HG02623 (cell line): ENCODE data around the gene LYRM9.
"Not testable (repeated sequence)": the region's sequence is repeated elsewhere in the genome, so short reads cannot be mapped to it uniquely, and the experiment has no call there.

Source experiments
- ATAC-seq: cut with Tn5 transposase; IDR thresholded peaks from one replicate; pipeline ENCODE4 v1.9.1; 2021; ENCODE audit warnings: moderate library complexity; ENCODE audit not compliant: unreplicated experiment

Gene LYRM9

GRCh38 chr17:27906623-27907022, 13.5 kb upstream of the LYRM9 start:
- no peak for ATAC-seq

GRCh38 chr17:27906226-27906580, 13.0 kb upstream of the LYRM9 start:
- no peak for ATAC-seq

DNA sequence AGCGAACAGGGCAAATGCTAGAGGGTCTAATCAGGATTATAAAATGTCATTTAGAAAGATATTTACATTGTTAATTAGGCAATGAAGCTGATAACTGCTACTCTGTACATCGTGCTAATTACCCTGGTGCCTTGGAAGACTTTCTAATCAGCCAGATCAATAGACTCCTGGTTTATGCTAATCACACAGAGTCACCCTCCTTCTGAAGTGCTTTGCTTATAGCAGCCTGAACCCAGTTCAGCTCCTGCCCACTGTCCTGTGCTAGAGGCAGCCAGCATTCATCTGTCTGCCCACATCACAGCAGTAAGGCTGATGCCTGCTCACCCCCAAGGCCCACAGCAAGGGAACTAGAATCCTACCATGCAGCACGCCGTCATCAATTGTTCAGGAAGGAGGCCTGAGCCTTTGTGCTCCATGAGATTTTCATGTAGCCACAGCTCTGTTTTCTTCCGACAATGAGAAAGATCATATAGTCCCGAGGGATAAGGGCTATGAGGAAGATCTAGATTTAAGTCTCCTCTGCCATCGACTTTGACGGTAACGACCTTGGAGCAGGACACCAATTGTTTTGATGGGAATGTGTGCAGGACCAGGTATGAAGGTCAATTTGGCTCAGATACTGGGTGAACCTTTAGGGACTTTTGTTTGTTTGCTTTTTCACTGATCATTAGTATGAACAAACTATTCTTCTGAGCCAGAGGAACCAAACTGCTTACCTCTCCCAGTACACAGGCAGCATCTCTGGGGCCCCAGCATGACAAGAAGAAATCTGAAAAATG, 12.5 kb upstream of the LYRM9 start:
- ATAC-seq = no peak

GRCh38 chr17:27904534-27905446, 11.6 kb upstream of the LYRM9 start:
- no peak for ATAC-seq

DNA sequence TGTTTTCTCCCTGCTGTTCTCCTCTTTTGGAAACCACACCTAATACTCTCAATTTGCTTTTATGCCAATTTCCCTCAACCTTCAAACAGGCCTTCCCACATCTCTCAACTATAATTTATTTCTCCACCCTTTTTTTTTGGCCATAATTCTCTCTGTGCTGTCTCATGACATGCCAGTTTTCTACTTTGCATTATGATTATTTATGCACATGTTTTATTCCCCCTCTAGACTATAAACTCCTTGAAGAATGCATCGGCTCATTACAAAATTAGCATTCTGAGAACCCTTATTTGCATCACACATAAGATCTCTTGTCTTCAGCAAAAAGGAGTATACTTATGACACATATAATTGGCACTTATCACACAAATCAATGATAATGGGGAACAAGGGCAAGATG, 10.9 kb upstream of the LYRM9 start:
- no peak for ATAC-seq

- no peak for ATAC-seq
Measured at GRCh38 chr17:27899525-27899924, 6.4 kb upstream of the LYRM9 start.

DNA sequence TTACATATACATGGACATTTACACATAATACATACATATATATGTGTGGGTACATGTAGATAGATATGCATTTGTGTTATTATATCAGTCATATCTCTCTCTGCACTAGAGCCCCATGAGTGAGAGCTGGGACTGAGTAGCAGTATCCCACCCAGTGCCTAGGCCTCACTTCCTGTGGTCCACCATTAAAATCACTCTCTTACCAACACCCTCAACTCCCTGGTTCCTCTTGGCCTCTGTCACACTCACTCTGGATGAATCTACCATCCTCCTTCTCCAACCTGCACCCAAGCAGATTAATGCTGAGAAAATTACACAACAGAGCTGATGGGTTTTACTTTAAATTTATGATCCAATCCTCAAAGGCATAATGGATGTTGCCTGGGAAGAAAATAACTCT, 4.9 kb upstream of the LYRM9 start:
- ATAC-seq = no peak

DNA sequence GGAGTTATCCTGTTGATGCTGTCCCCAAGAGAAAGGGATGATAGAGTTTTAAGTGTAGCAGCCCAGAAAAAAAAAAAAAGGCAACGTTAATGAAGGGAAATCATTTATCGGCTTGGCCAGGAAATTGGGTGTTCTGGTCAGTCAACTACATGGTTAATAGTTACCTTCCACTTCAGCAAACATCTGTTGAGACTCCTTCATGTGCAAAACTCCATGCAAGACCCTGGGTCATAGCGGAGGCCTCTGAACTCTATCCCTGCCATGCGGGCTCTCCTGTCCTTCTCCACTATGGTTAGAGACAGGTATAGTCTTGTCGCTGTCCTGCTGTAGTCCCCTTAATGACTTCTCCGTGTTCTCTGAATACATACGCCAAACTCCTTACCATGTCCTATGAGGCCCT, 3.5 kb upstream of the LYRM9 start:
- no peak for ATAC-seq

- no peak for ATAC-seq
Measured at GRCh38 chr17:27895940-27896535, 2.9 kb upstream of the LYRM9 start.

GRCh38 chr17:27895123-27895895, 2.1 kb upstream of the LYRM9 start:
- no peak for ATAC-seq

DNA sequence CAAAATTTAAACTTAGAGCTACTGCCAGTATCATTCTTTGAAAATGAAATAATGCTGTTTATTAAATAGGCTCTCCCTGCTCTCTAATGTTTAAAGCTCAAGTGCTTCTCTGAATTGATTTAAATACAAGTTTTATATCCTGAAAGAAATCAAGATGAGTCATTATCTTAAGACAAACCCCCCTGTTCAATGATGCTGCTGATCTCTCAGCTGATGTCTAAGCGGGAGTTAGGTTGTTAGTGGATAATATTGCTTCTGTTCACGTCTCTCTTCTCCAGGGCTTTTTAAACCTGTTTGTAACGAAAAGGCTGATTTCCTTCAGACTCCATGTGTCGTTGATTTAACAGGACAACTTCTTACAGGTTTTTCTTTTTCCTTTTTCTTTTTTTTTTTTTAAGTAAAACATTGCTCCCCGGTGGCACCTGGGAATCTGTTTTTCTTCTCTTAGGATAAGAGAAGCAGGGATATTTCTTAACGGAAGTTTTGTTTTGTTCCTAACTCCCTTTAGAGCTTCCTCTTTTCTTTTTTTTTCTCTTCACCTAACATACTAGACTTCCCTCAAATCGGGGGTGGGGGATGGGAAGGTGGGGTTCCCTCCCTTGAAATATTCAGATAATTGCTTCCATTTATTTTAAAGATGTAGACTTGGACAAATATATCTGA, 807 bp upstream of the LYRM9 start:
- ATAC-seq = no peak

- no peak for ATAC-seq
Measured at GRCh38 chr17:27892542-27892865, 661 bp downstream of the LYRM9 start.

DNA sequence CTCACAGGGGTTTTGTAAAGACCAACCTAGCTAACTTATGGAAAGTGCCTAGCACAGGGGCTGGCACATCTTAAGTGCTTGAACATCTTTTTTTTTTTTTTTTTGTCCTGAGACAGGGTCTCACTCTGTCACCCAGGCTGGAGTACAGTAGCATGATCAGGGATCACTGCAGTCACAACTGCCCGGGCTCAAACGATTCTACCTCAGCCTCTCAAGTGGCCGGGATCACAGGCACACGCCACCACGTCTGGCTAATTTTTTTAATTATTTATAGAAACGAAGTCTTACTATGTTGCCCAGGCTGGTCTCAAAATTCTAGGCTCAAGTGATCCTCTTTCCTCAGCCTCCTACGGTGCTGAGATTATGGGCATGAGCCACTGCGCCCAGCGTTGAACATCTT, 1.3 kb downstream of the LYRM9 start:
- no peak for ATAC-seq

- ATAC-seq = no peak
Measured at GRCh38 chr17:27889711-27890251, 3.4 kb downstream of the LYRM9 start.

GRCh38 chr17:27888945-27889344, 4.2 kb downstream of the LYRM9 start:
- ATAC-seq = no peak

GRCh38 chr17:27888067-27888466, 5.1 kb downstream of the LYRM9 start:
- ATAC-seq = no peak

DNA sequence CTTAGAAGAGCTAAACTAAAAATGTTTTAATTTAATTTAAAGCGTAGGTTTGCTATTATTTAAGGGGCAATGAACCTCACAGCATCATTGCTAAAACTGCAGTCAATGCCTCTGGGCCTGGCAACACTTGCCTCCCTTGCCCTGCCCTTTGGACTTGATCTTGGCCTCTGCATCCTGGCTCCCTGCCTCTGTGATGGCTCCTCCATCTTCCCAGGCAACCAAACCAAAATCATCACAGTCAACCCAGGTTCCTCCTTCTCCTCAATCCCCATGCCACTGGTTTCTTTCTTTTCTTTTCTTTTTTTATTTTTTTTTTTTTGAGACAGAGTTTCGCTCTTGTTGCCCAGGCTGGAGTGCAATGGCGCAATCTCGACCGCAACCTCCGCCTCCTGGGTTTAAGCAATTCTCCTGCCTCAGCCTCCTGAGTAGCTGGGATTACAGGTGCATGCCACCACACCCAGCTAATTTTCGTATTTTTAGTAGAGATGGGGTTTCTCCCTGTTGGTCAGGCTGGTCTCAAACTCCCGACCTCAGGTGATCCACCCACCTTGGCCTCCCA, 6.7 kb downstream of the LYRM9 start:
- ATAC-seq = not testable (repeated sequence)

DNA sequence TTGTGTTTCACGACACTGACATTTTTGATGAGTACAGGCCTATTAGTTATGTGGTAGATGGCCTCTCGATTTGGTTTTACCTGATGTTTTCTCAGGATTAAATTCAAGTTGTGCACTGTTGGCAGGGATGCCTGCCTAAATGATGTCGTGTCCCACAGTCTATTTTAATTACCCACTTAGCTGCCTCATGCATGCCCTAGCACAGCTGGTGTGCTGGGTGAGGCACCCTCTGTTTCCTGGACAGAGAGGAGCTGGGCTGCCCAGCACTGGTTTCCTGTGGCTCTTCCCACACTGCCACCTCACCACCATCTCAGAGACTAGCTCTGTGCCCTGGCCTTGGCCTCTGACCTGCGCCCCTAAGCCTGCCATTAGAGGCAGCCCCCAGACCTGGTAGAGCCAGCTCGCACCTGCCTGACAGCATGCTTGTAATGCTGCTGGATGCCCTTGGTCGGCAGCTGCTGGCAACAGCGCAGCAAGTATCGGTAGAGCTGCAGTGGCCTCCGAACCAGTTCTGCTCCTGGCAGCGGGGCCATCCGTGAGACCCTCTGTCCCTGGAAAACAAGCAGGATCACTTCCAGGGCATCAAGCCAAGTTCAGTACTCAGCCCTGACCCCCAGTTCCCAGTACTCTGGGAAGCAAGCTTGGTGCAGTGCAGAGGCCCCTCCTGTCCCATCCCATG, 10.9 kb downstream of the LYRM9 start:
- ATAC-seq = no peak

- no peak for ATAC-seq
Measured at GRCh38 chr17:27879987-27880608, 13.1 kb downstream of the LYRM9 start.
